Natural killer cell (primary cell): ENCODE results near the gene PPP1R14D. TPM values are rescaled to one million over a fixed set of nuclear protein-coding genes. Genes with fewer than 3 reads are reported as not detected.

Experiments
- ATAC-seq, 3 donors: fragments of 150-1000 bp in 2 of 3; fragments of 200-7000 bp in 1 of 3; cut with Tn5 transposase; 1 replicate in 1 of 3; 2 replicates in 2 of 3; pipeline ENCODE4 v1.10.0; 2021; ENCODE audit warnings: mild to moderate bottlenecking in 2 of 3, moderate library complexity in 2 of 3
- DNase-seq, 2 donors: peaks; one replicate each; pipeline versions ENCODE4 v3.0.0 to v3.0.0-alpha.2; 2013 to 2021; ENCODE audit warnings: mixed read lengths in 1 of 2
- H3K27ac ChIP-seq: one replicate; pipeline ENCODE4 v1.5.1; 2013; ENCODE audit warnings: mild to moderate bottlenecking, low read length
- H3K27me3 ChIP-seq: one replicate; pipeline ENCODE4 v1.6.1; 2013; ENCODE audit warnings: low read length; ENCODE audit not compliant: control insufficient read depth, insufficient read depth
- H3K36me3 ChIP-seq: one replicate; pipeline ENCODE4 v1.6.1; 2013; ENCODE audit warnings: low read length; ENCODE audit not compliant: control insufficient read depth, insufficient read depth
- H3K4me1 ChIP-seq: one replicate; pipeline ENCODE4 v1.6.1; 2013; ENCODE audit warnings: low read length; ENCODE audit not compliant: control insufficient read depth, insufficient read depth
- H3K4me3 ChIP-seq: one replicate; pipeline ENCODE4 v1.5.1; 2013; ENCODE audit warnings: low read length
- H3K9me3 ChIP-seq: one replicate; pipeline ENCODE4 v1.6.1; 2013; ENCODE audit warnings: low read length; ENCODE audit not compliant: control insufficient read depth, insufficient read depth
- H3K27ac Mint-ChIP-seq, 2 donors: one replicate each; pipeline ENCODE4 v1.8.0; 2022; ENCODE audit warnings: mild to moderate bottlenecking in 2 of 2, mixed read lengths in 2 of 2, moderate library complexity in 1 of 2
- H3K27me3 Mint-ChIP-seq, 2 donors: one replicate each; pipeline ENCODE4 v1.8.0; 2022; ENCODE audit warnings: low read depth in 2 of 2, mixed read lengths in 2 of 2
- H3K36me3 Mint-ChIP-seq: one replicate; pipeline ENCODE4 v1.8.0; 2022; ENCODE audit warnings: mixed read lengths
- H3K4me1 Mint-ChIP-seq, 2 donors: one replicate each; pipeline ENCODE4 v1.8.0; 2022; ENCODE audit warnings: mixed read lengths in 2 of 2
- H3K4me3 Mint-ChIP-seq: one replicate; pipeline ENCODE4 v1.8.0; 2022; ENCODE audit warnings: mild to moderate bottlenecking, moderate library complexity, mixed read lengths
- H3K9me3 Mint-ChIP-seq, 2 donors: one replicate each; pipeline ENCODE4 v1.8.0; 2022; ENCODE audit warnings: mixed read lengths in 2 of 2
- WGBS: methylation state at CpG from one replicate; pipeline ENCODE4 v1.1.7; 2013; ENCODE audit warnings: missing lambda C conversion rate; ENCODE audit not compliant: insufficient coverage; 5-methylcytosine and 5-hydroxymethylcytosine counted together
- intact Hi-C: fragments of 100-400 bp; cut with micrococcal nuclease; formaldehyde crosslinking; loops from one replicate; pipeline ENCODE4 v1.14.2; 2022
- total RNA-seq, 4 donors: library from RNA; stranded (reverse); fragments of 120-200 nt in 1 of 4; gene quantifications; one replicate each; pipeline versions ENCODE4 v1.2.3 to v1.2.4, GENCODE V29; 2013 to 2022
- TF ChIP-seq, protein P1 (sequence below): fragments of 200-600 bp; IDR thresholded peaks from one replicate; pipeline ENCODE4 v1.8.0; 2022; ENCODE audit warnings: antibody characterized with exemption

PPP1R14D gene
- total RNA-seq, 3 donors from 2014 or later (not counting 1 experiment from before 2014, with no cell fraction given) = not detected

DNA sequence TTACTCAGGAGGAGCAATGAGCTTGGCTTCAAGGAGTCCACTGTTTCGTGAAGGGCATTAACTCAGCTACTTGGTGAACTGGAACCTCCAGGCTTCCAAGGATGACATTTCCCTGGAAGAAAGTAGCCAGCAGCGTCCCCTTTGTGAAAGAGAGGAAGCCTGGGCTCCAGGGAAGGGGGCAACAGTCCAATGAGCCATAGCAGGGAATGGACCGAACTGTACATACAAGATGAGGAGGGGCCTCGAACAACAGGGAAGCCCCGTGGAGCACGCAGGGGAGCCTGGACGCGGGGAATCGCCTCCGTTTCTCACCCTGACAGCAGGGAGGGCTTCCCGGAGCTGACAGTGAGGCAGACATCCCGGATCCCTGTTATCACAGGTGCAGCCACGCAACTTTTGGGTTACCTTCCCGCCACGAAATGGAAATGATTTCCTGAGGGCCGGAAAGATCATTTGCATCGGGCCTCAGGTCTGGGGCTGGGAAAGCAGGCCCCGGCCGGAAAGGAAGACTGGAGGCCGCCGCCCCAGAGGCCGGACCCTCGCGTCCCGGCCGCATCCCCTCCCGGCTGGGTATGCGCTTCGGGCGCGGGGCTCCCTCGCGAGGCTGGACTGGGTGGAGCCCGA lies 14.9 kb upstream of the PPP1R14D start:
- Histone ChIP-seq H3K4me3 (no peak overlapping the region), H3K27me3 (peaks cover 12% of the 10 kb centered on the region), H3K9me3 (no peaks in the 10 kb centered on the region), H3K4me1 (peaks cover 34% of the 10 kb centered on the region), H3K27ac (no peak overlapping the region), H3K36me3 (no peaks in the 10 kb centered on the region)
- H3K27ac Mint-ChIP-seq = no peak overlapping the region
- no peaks in the 10 kb centered on the region for H3K36me3 Mint-ChIP-seq
- peaks cover 6% of the 10 kb centered on the region in 2 donors for H3K4me1 Mint-ChIP-seq
- H3K4me3 Mint-ChIP-seq = peak overlapping the region; percentile 83
- ATAC-seq = no peak
- no peaks in the 10 kb centered on the region for H3K9me3 Mint-ChIP-seq
- DNase-seq = no peak
- TF ChIP-seq, protein P1, sequence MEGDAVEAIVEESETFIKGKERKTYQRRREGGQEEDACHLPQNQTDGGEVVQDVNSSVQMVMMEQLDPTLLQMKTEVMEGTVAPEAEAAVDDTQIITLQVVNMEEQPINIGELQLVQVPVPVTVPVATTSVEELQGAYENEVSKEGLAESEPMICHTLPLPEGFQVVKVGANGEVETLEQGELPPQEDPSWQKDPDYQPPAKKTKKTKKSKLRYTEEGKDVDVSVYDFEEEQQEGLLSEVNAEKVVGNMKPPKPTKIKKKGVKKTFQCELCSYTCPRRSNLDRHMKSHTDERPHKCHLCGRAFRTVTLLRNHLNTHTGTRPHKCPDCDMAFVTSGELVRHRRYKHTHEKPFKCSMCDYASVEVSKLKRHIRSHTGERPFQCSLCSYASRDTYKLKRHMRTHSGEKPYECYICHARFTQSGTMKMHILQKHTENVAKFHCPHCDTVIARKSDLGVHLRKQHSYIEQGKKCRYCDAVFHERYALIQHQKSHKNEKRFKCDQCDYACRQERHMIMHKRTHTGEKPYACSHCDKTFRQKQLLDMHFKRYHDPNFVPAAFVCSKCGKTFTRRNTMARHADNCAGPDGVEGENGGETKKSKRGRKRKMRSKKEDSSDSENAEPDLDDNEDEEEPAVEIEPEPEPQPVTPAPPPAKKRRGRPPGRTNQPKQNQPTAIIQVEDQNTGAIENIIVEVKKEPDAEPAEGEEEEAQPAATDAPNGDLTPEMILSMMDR = no peak
- WGBS = 34% methylated on average over 34 of the region's 34 CpGs
- peaks cover 20 to 24% of the 10 kb centered on the region in 2 donors for H3K27me3 Mint-ChIP-seq
- intact Hi-C loops = no loop called here

- Histone ChIP-seq H3K4me1 (peaks cover 29% of the 10 kb centered on the region), H3K9me3 (no peaks in the 10 kb centered on the region), H3K27me3 (peaks cover 12% of the 10 kb centered on the region), H3K4me3 (no peak overlapping the region), H3K36me3 (no peaks in the 10 kb centered on the region), H3K27ac (no peak overlapping the region)
- H3K36me3 Mint-ChIP-seq = no peaks in the 10 kb centered on the region
- no peaks in the 10 kb centered on the region for H3K9me3 Mint-ChIP-seq
- H3K4me1 Mint-ChIP-seq = peaks cover 6% of the 10 kb centered on the region in 2 donors
- TF ChIP-seq, protein P1 = no peak
- H3K27ac Mint-ChIP-seq = no peak overlapping the region
- ATAC-seq (no peak), DNase-seq (no peak)
- intact Hi-C loops = no loop called here
- H3K4me3 Mint-ChIP-seq = no peak overlapping the region
- 85% methylated on average over 2 of the region's 2 CpGs for WGBS
- H3K27me3 Mint-ChIP-seq = peaks cover 20 to 21% of the 10 kb centered on the region in 2 donors
Observed at GRCh38 chr15:40841741-40842140, 13.2 kb upstream of the PPP1R14D start.

DNA sequence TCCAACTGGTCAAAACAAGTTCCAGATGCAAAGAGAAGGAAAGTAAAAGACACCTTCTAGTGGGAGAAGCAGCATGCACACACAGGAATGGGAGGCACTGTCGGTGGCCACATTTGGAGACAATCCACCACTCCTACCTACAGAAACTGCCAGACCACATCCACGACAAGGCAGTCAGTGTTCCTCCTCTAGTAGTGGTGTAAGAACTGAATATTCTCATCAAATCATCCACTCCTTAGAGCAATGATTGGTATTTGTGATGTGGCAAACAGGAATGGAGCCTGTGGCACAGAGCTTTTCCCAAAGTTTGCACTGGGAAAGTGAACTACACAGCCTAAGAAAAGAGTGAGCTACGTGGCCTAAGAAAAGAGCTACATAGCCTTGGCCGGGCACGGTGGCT lies 10.2 kb upstream of the PPP1R14D start:
- WGBS = 95% methylated on average over 4 of the region's 5 CpGs
- peaks cover 3% of the 10 kb centered on the region for H3K4me1 ChIP-seq
- H3K36me3 Mint-ChIP-seq = no peaks in the 10 kb centered on the region
- no peak overlapping the region for H3K4me3 ChIP-seq
- H3K9me3 ChIP-seq = no peaks in the 10 kb centered on the region
- no peak overlapping the region for H3K4me3 Mint-ChIP-seq
- intact Hi-C loops = no loop called here
- peaks cover 9 to 20% of the 10 kb centered on the region in 2 donors for H3K27me3 Mint-ChIP-seq
- peaks cover 7% of the 10 kb centered on the region for H3K27me3 ChIP-seq
- no peak for ATAC-seq
- no peak overlapping the region for H3K27ac ChIP-seq
- H3K36me3 ChIP-seq = no peaks in the 10 kb centered on the region
- TF ChIP-seq, protein P1 = no peak
- no peak for DNase-seq
- H3K4me1 Mint-ChIP-seq = no peaks in the 10 kb centered on the region
- H3K9me3 Mint-ChIP-seq = no peaks in the 10 kb centered on the region
- H3K27ac Mint-ChIP-seq = no peak overlapping the region

- TF ChIP-seq, protein P1 = no peak
- Mint-ChIP-seq H3K9me3 (no peaks in the 10 kb centered on the region), H3K4me3 (no peak overlapping the region), H3K27ac (no peak overlapping the region), H3K36me3 (no peaks in the 10 kb centered on the region), H3K4me1 (no peaks in the 10 kb centered on the region), H3K27me3 (peaks cover 0 to under 1% of the 10 kb centered on the region in 2 donors)
- Histone ChIP-seq H3K27me3 (no peaks in the 10 kb centered on the region), H3K4me1 (no peaks in the 10 kb centered on the region), H3K27ac (no peak overlapping the region), H3K36me3 (no peaks in the 10 kb centered on the region), H3K4me3 (no peak overlapping the region), H3K9me3 (no peaks in the 10 kb centered on the region)
- no peak for DNase-seq
- ATAC-seq = no peak
- intact Hi-C loops = no loop called here
- WGBS = 100% methylated on average over 1 of the region's 1 CpG
Observed at GRCh38 chr15:40836020-40836419, 7.5 kb upstream of the PPP1R14D start.
